Measurements from ENCODE around the gene CDC42SE2.

CDC42SE2 gene

GRCh38 chr5:131263648-131264450 is at the start of gene CDC42SE2:
TSS of gene CDC42SE2 (plus strand) at chr5:131264053. CDS start at chr5:131359494, 95,441 bp downstream.
- peak; percentile 86 for DNase-seq (ENCODE audit: low spot score)

- no peak for DNase-seq (ENCODE audit: low spot score)
Observed at GRCh38 chr5:131214609-131215227, 49.1 kb upstream of the CDC42SE2 start.

GRCh38 chr5:131217791-131218190 is 46.1 kb upstream of the CDC42SE2 start:
- DNase-seq (ENCODE audit: low spot score): no peak

- DNase-seq (ENCODE audit: low spot score): no peak
Observed at GRCh38 chr5:131218392-131218791, 45.5 kb upstream of the CDC42SE2 start.

- no peak for DNase-seq (ENCODE audit: low spot score)
Observed at GRCh38 chr5:131220566-131220965, 43.3 kb upstream of the CDC42SE2 start.

GRCh38 chr5:131221008-131221703 is 42.7 kb upstream of the CDC42SE2 start:
- DNase-seq (ENCODE audit: low spot score): no peak

GRCh38 chr5:131221888-131222287 is 42.0 kb upstream of the CDC42SE2 start:
- DNase-seq (ENCODE audit: low spot score): no peak

GRCh38 chr5:131222731-131223130 is 41.1 kb upstream of the CDC42SE2 start:
- DNase-seq (ENCODE audit: low spot score): no peak

- no peak for DNase-seq (ENCODE audit: low spot score)
Observed at GRCh38 chr5:131223751-131224386, 40.0 kb upstream of the CDC42SE2 start.

- no peak for DNase-seq (ENCODE audit: low spot score)
Observed at GRCh38 chr5:131224387-131225201, 39.3 kb upstream of the CDC42SE2 start.

GRCh38 chr5:131225282-131225974 is 38.4 kb upstream of the CDC42SE2 start:
- no peak for DNase-seq (ENCODE audit: low spot score)

- DNase-seq (ENCODE audit: low spot score): no peak
Observed at GRCh38 chr5:131226899-131227298, 37.0 kb upstream of the CDC42SE2 start.

- DNase-seq (ENCODE audit: low spot score): no peak
Observed at GRCh38 chr5:131228646-131229045, 35.2 kb upstream of the CDC42SE2 start.

- DNase-seq (ENCODE audit: low spot score): no peak
Observed at GRCh38 chr5:131229623-131230022, 34.2 kb upstream of the CDC42SE2 start.

- DNase-seq (ENCODE audit: low spot score): no peak
Observed at GRCh38 chr5:131230406-131230805, 33.4 kb upstream of the CDC42SE2 start.

GRCh38 chr5:131239686-131240085 is 24.2 kb upstream of the CDC42SE2 start:
- no peak for DNase-seq (ENCODE audit: low spot score)

- DNase-seq (ENCODE audit: low spot score): no peak
Observed at GRCh38 chr5:131242728-131243255, 21.1 kb upstream of the CDC42SE2 start.

- no peak for DNase-seq (ENCODE audit: low spot score)
Observed at GRCh38 chr5:131245312-131245711, 18.5 kb upstream of the CDC42SE2 start.

GRCh38 chr5:131245948-131246347 is 17.9 kb upstream of the CDC42SE2 start:
- no peak for DNase-seq (ENCODE audit: low spot score)

- DNase-seq (ENCODE audit: low spot score): no peak
Observed at GRCh38 chr5:131246504-131246903, 17.3 kb upstream of the CDC42SE2 start.

Measured in hematopoietic multipotent progenitor cell treated with erythropoietin and hydrocortisone succinate and interleukin-3 and kit ligand, for 17 days (in vitro differentiated cells).